Suppressor macrophage treated with lipopolysaccharide for 1 hour (primary cell): ENCODE measurements around the gene CYB5D1.

Experiments
- DNase-seq, 3 donors: peaks; one replicate each; pipeline ENCODE4 v3.0.0-alpha.2; 2020 to 2022

The CYB5D1 gene

GRCh38 chr17:7844292-7845154 is 13.3 kb upstream of the CYB5D1 start:
- peak; percentile 94 to 95 (median 95) for DNase-seq

GRCh38 chr17:7845359-7846062 is 12.3 kb upstream of the CYB5D1 start:
- DNase-seq = peak in 1 of 3 donors; percentile 1

- DNase-seq = peak in 1 of 3 donors; percentile 2
Measured at GRCh38 chr17:7846063-7846735, 11.6 kb upstream of the CYB5D1 start.

GRCh38 chr17:7846765-7847661 is 10.8 kb upstream of the CYB5D1 start:
- DNase-seq = peak in 1 of 3 donors; percentile 3

GRCh38 chr17:7848131-7848579 is 9.6 kb upstream of the CYB5D1 start:
- DNase-seq = peak in 1 of 3 donors; percentile 1

GRCh38 chr17:7848739-7849129 is 9.1 kb upstream of the CYB5D1 start:
- no peak for DNase-seq

GRCh38 chr17:7849130-7849750 is 8.6 kb upstream of the CYB5D1 start:
- DNase-seq = peak in 1 of 3 donors; percentile 1

GRCh38 chr17:7849751-7850504 is 7.9 kb upstream of the CYB5D1 start:
- peak; percentile 3 to 48 (median 46) for DNase-seq

GRCh38 chr17:7850701-7851437 is 6.9 kb upstream of the CYB5D1 start:
- peak in 1 of 3 donors; percentile 4 for DNase-seq

GRCh38 chr17:7851438-7852261 is 6.2 kb upstream of the CYB5D1 start:
- DNase-seq = peak; percentile 89 to 93 (median 92)

- DNase-seq = no peak
Measured at GRCh38 chr17:7852262-7852670, 5.5 kb upstream of the CYB5D1 start.

- DNase-seq = peak in 1 of 3 donors; percentile 30
Measured at GRCh38 chr17:7852919-7853690, 4.7 kb upstream of the CYB5D1 start.

GRCh38 chr17:7853691-7854038 is 4.1 kb upstream of the CYB5D1 start:
- DNase-seq = peak in 1 of 3 donors; percentile 9

GRCh38 chr17:7854078-7854777 is 3.6 kb upstream of the CYB5D1 start:
- peak in 1 of 3 donors; percentile 6 for DNase-seq

GRCh38 chr17:7854851-7855659 is 2.7 kb upstream of the CYB5D1 start, which contains the start of gene TMEM88:
TMEM88 (plus strand) TSS chr17:7855066; CDS start chr17:7855075, 9 bp downstream.
- DNase-seq = peak in 1 of 3 donors; percentile 21

- DNase-seq = peak in 1 of 3 donors; percentile 35
Measured at GRCh38 chr17:7855660-7856010, 2.2 kb upstream of the CYB5D1 start.
